Stimulated activated CD4-positive, alpha-beta T cell treated with anti-CD3 and anti-CD28 coated beads, TNF-alpha, amount 100 ng/mL, for 1 hour (primary cell): ENCODE measurements around the gene CLIP3.
"Not testable (repeated sequence)": the region's sequence is repeated elsewhere in the genome, so short reads cannot be mapped to it uniquely, and the experiment has no call there.

Experiments used
- DNase-seq, 3 donors: peaks; one replicate each; pipeline ENCODE4 v3.0.0-alpha.2; 2020; ENCODE audit warnings: low read depth in 3 of 3, low spot score in 1 of 3

The CLIP3 gene

GRCh38 chr19:36032251-36033104 is at the start of gene CLIP3:
TSS of gene CLIP3 (minus strand) at chr19:36032873. CDS start at chr19:36032357, 516 bp downstream.
- peak in 2 of 3 donors; percentile 31 to 41 for DNase-seq

DNA sequence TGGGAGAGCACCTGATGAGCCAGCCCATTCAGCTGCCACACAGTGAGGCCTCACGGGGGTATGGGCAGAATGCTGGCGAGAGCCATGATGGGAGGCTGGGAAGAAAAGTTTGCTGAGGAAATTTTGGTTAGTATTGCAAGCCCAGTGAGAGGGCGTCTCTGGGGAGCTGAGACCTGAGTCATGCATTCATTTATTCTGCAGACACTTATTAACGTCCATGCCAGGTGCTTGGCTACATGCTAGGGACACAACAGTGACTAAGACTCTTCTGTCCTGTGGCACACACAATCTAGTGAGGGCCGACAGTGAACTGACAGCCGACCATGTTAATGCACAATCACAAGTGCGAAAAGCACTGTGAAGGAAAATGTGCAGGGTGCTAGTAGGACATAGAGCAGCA is 49.2 kb upstream of the CLIP3 start:
- DNase-seq: no peak

- DNase-seq: no peak
These were observed 48.7 kb upstream of the CLIP3 start for GRCh38 chr19:36081385-36081784.

DNA sequence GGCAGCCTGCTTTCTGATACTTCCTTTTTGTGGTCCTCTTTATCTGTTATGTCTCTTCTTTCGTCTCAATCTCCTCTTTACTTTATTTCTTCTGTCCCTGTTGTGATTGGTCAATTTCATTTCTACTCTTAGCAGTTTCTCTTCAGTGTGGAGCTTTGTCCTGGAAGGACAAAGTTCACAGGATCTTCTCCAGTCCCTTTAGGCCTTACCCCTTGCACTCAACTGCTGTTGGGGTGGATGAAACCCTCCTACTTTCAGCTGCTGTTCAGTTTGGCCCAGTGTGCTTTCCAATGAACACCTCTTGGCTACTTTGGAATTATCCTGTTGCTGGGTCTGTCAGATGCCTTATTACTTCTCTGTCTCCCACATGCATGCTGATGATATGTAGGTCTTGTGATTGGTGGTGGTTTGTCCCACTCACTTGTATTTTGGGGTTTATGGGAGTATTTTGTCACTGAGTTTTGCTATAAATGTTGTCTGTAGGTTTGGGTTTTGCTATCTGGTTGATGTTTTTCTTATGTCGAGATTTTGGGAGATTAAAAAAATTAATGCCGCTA is 46.8 kb upstream of the CLIP3 start:
- DNase-seq: no peak

- no peak for DNase-seq
These were observed 40.6 kb upstream of the CLIP3 start for GRCh38 chr19:36073121-36073876.

DNA sequence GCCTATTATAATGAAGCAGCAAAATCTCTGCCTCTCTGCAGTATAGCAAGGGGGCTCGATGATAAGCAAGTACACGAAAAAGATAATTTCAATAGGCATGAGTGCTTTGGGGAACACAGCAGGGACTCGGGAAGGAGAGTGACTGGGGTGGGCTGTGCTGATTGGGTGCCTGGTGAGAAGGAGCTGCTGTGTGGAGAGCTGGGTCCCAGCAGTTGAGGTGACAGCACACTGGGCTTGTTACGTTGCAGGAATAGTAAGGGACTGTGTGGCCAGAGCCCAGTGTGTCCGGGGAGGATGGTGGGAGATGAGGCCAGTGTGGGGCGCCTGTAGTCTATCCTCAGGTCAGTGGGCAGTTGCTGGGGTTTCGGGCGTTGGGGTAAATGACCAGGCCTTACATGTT is 39.4 kb upstream of the CLIP3 start:
- DNase-seq: no peak

GRCh38 chr19:36068810-36069499 is 36.3 kb upstream of the CLIP3 start:
- not testable (repeated sequence) for DNase-seq

- DNase-seq: no peak
These were observed 35.0 kb upstream of the CLIP3 start for GRCh38 chr19:36067681-36068080.

GRCh38 chr19:36064826-36065225 is 32.2 kb upstream of the CLIP3 start:
- no peak for DNase-seq

DNA sequence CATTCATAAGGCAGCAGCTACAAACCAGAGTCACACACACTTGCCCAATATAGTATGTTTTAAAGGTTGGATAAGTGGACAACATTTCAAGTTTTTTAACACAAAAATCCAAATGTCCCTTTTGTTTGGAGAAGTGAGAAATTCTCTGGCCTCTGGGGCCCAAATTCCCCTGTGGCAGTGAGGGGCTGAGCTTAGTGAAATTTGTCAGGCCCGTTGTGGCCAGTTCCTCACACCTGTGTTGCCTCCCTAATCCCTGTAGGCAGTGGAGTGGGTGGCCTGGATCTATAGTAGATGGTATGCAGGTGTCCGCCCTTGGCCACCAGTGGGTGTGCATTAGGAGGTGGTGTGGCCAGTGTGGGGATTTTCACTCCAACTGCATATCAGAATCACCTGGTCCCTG is 28.7 kb upstream of the CLIP3 start:
- no peak for DNase-seq

DNA sequence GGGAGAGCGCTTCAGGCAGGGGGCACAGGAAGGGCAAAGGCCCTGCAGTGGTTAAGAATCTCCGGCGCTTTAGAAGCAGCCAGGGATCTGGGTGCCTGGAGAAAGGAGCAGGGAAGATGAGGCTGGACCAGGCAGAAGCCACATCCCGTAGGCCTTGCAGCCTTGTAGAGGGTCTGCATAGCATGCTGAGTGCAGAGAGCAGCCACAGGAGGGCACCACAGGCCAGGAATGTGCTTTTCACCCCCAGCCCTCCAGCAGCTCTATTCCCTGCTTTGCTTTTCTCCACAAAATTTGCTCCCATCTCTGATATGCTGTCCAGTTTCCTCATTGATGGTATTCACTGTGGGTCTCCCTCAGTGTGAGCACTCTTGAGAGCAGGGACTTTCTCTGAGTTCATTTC is 27.8 kb upstream of the CLIP3 start:
- DNase-seq: no peak

- no peak for DNase-seq
These were observed 26.7 kb upstream of the CLIP3 start for GRCh38 chr19:36059180-36059910.

GRCh38 chr19:36058481-36059179 is 26.0 kb upstream of the CLIP3 start:
- no peak for DNase-seq

- peak; percentile 85 to 91 (median 87) for DNase-seq
These were observed 22.3 kb upstream of the CLIP3 start, which contains the start of gene WDR62 for GRCh38 chr19:36054733-36055686. TSS of gene WDR62 (plus strand) at chr19:36054897. CDS start at chr19:36054972, 75 bp downstream.

DNA sequence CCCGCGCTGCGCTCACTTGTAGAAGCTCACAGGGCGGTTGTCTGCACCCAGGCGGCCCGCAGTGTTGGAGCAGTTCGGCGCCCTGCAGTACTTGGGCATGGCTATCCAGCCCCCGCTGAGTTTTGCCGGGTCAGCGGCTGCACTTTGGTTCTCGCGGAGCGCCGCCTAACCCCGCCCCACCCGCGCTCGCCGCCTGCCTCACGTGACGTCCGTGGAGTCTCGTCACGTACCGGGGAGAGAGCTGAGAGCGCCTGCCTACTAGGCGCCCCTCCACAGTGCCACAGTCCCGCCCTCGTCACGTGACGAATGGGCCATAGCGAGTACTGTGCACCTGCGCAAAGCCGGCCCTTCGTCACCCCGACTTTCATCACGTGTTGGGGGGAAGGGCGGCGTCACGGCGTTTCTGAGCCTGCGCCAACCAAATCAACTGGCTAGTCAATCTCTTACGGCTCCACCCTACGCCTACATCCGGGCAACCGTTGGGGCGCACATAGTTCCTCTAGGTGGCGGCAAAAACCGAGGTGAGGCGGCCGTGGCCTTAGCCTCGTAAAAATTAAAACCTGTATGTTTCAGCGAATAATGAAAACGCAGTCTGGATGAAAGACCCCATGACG is 21.6 kb upstream of the CLIP3 start, which contains the start of gene THAP8:
Gene THAP8, minus strand, starts transcription at position 167 of the 614 bp plus-strand sequence. Its CDS starts 68 bp downstream, at position 99.
- DNase-seq: peak; percentile 97 to 99 (median 99)

DNA sequence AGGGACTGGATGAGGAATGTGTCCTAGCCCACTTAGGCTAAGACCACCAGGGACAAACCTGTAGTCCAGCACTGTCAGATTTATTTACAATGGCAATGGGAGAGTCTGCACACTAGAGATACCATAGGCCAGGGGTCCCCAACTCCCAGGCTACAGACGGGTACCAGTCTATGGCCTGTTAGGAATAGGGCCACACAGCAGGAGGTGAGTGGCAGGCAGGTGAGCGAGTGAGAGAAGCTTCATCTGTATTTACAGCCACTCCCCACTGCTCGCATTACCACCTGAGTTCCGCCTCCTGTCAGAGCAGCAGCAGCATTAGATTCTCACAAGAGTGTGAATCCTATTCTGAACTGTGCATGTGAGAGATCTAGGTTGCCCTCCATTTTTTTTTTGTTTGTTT is 19.0 kb upstream of the CLIP3 start:
- no peak for DNase-seq

DNA sequence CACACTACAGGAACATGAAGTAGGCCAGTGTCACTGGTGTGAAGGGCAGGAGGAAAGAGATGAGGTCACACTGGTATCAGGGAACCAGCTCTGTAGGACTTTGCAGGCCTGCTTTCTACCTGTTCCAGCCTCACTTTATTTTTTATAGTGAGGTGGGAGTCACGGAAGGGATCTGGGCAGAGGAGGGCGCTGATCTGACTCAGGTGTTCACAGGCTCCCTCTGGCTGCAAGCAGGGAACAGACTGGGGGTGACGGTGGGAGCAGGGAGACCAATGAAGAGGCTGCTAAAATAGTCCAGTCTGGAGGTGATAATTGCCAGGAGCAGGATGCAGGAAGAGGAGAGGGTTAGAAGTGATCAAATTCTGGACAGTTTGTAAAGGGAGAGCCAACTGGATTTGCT is 18.6 kb upstream of the CLIP3 start:
- no peak for DNase-seq

- no peak for DNase-seq
These were observed 16.5 kb upstream of the CLIP3 start for GRCh38 chr19:36049080-36049698.
